Measurements from ENCODE around the gene SCN2A. TPM values are rescaled to one million over a fixed set of nuclear protein-coding genes. Genes with fewer than 3 reads are reported as not detected.

The SCN2A gene
- total and polyA plus RNA-seq, 2 donors (not counting 3 experiments of a cell fraction or from before 2014, with no cell fraction given) = not detected

DNA sequence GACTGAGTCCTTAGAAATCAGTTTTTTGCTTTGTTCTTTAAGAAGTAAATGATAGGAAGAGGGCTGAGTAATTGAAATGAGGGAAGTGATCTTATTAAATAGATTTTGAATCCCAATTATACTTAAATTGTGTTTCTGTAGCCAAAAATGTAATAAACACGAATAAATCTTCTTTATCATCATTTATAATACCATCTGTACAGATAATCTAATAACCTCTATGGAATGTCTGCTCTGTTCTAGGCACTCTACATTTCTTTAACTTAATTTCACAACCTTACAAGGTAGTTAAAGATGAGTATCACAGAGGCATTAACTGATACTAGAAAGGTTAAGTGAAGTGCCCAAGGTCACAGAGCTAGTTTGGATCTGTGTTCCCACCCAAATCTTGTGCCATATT is 14.3 kb upstream of the SCN2A start:
- Histone ChIP-seq H3K79me2 (ENCODE audit: control insufficient read depth, insufficient read depth, low read length) (no peaks in the 10 kb centered on the region), H3K9me3 (replicated peaks; ENCODE audit: control insufficient read depth, insufficient read depth, low read length) (no peaks in the 10 kb centered on the region), H3K36me3 (ENCODE audit: control insufficient read depth in 2 of 2, extremely low read depth in 1 of 2, insufficient read depth in 2 of 2, low read length in 2 of 2) (no peaks in the 10 kb centered on the region), H3K27me3 (ENCODE audit: control insufficient read depth in 2 of 2, insufficient read depth in 2 of 2, low read length in 2 of 2) (no peaks in the 10 kb centered on the region), H2AFZ (ENCODE audit: low read depth, low read length) (no peak overlapping the region), H3K27ac (ENCODE audit: insufficient read depth, low read depth, low read length) (no peak overlapping the region), H3K9me1 (replicated peaks; ENCODE audit: control insufficient read depth, extremely low read depth, insufficient read depth, low read length) (no peaks in the 10 kb centered on the region), H3K4me2 (ENCODE audit: insufficient read depth, low read length) (no peak overlapping the region), H3K4me1 (ENCODE audit: control insufficient read depth, extremely low read depth, insufficient read depth, low read length) (no peaks in the 10 kb centered on the region), H4K20me1 (replicated peaks; ENCODE audit: control insufficient read depth, extremely low read depth, insufficient read depth, low read length) (no peaks in the 10 kb centered on the region), H3K4me3 (replicated peaks in 1 of 3; ENCODE audit: insufficient read depth in 1 of 3, low read depth in 1 of 3, low read length in 3 of 3) (no peak overlapping the region), H3K9ac (replicated peaks; ENCODE audit: extremely low read depth, insufficient read depth, low read length) (no peak overlapping the region)
- no peak for DNase-seq (ENCODE audit: low read depth, low spot score)
- no TSS peak for BruUV-seq (replicated peaks)
- TF ChIP-seq JUN (IDR thresholded peaks at IDR 0.05; ENCODE audit: borderline replicate concordance, insufficient read depth, insufficient read length, low read depth) (no peak), EZH2 (IDR thresholded peaks at IDR 0.05; ENCODE audit: borderline replicate concordance, low read depth, low read length, severe bottlenecking) (no peak), POLR2AphosphoS5 (IDR thresholded peaks at IDR 0.05; ENCODE audit: insufficient read depth, low read depth, low read length) (no peak), MAX (IDR thresholded peaks at IDR 0.05; ENCODE audit: insufficient read depth, insufficient read length) (no peak), GATA2 (IDR thresholded peaks at IDR 0.05; ENCODE audit: insufficient read depth, insufficient read length, low read depth, low read length) (no peak), CTCF (IDR thresholded peaks at IDR 0.05; ENCODE audit: extremely low read depth in 1 of 2, insufficient read depth in 1 of 2, low read depth in 1 of 2, low read length in 2 of 2) (no peak), FOS (IDR thresholded peaks at IDR 0.05; ENCODE audit: borderline replicate concordance, insufficient read depth, low read length) (no peak), MYC (IDR thresholded peaks at IDR 0.05; ENCODE audit: low read depth, low read length) (no peak), POLR2A (IDR thresholded peaks at IDR 0.05; ENCODE audit: low read depth, low read length) (no peak)
- intact Hi-C loops (cut with micrococcal nuclease) = no loop called here
- ChIA-PET CTCF (no interaction called here), POLR2A (no interaction called here)
- dilution Hi-C loops (cut with MboI; ENCODE audit: extremely low pct_ligation_motif_present, low sequenced_read_pairs) = no loop called here
- FAIRE-seq = no peak
